ENCODE measurements around the gene WDCP.

WDCP gene

GRCh38 chr2:23994567-23994966 lies 52.6 kb downstream of the WDCP start:
- no peak for DNase-seq

GRCh38 chr2:23993736-23994269 lies 53.4 kb downstream of the WDCP start:
- DNase-seq = no peak

GRCh38 chr2:23992931-23993330 lies 54.3 kb downstream of the WDCP start:
- no peak for DNase-seq

- DNase-seq = no peak
These were observed 58.8 kb downstream of the WDCP start for GRCh38 chr2:23988371-23988770.
